H9 (cell line): ENCODE results near the gene ECD. TPM values are rescaled to one million over a fixed set of nuclear protein-coding genes. Genes with fewer than 3 reads are reported as not detected.

Experiments
- DNase-seq: peaks from one replicate; pipeline ENCODE4 v3.0.0-alpha.2; 2017
- H2AFZ ChIP-seq: one replicate; pipeline ENCODE4 v1.6.1; 2013; ENCODE audit warnings: mild to moderate bottlenecking, low read length, control low read depth, moderate library complexity
- H2AK5ac ChIP-seq: 2 replicates; pipeline ENCODE4 v1.6.1; 2013; ENCODE audit warnings: low read length, control low read depth, mixed read lengths; ENCODE audit not compliant: insufficient read length
- H2BK120ac ChIP-seq: one replicate; pipeline ENCODE4 v1.6.1; 2013; ENCODE audit warnings: low read depth, mild to moderate bottlenecking, low read length, control low read depth, inconsistent platforms; ENCODE audit not compliant: poor library complexity, severe bottlenecking
- H2BK12ac ChIP-seq: 2 replicates; pipeline ENCODE4 v1.6.1; 2013; ENCODE audit warnings: low read length, control low read depth, mixed read lengths, low read depth; ENCODE audit not compliant: insufficient read length
- H2BK15ac ChIP-seq: 2 replicates; pipeline ENCODE4 v1.6.1; 2013; ENCODE audit warnings: low read depth, low read length, control low read depth
- H2BK20ac ChIP-seq: one replicate; pipeline ENCODE4 v1.6.1; 2013; ENCODE audit warnings: low read depth, mild to moderate bottlenecking, low read length, control low read depth, inconsistent platforms; ENCODE audit not compliant: poor library complexity, severe bottlenecking
- H2BK5ac ChIP-seq: 2 replicates; pipeline ENCODE4 v1.6.1; 2013; ENCODE audit warnings: low read length, control low read depth, mixed read lengths; ENCODE audit not compliant: insufficient read length
- H3K14ac ChIP-seq: 2 replicates; pipeline ENCODE4 v1.6.1; 2013; ENCODE audit warnings: low read length, control low read depth; ENCODE audit not compliant: insufficient read depth
- H3K18ac ChIP-seq: 2 replicates; pipeline ENCODE4 v1.6.1; 2013; ENCODE audit warnings: low read depth, mild to moderate bottlenecking, mixed read lengths, low read length, control low read depth; ENCODE audit not compliant: insufficient read length
- H3K23ac ChIP-seq: 2 replicates; pipeline ENCODE4 v1.6.1; 2013; ENCODE audit warnings: low read length, control low read depth, mixed read lengths, low read depth; ENCODE audit not compliant: insufficient read length
- H3K23me2 ChIP-seq: 2 replicates; pipeline ENCODE4 v1.6.1; 2013; ENCODE audit warnings: low read depth, mild to moderate bottlenecking, mixed read lengths, low read length, control low read depth; ENCODE audit not compliant: insufficient read length, poor library complexity, severe bottlenecking
- H3K27ac ChIP-seq: 2 replicates; pipeline ENCODE4 v1.5.1; 2013; ENCODE audit warnings: low read length, control low read depth, mixed read lengths, low read depth; ENCODE audit not compliant: insufficient read length
- H3K27me3 ChIP-seq: 2 replicates; pipeline ENCODE4 v1.6.1; 2013; ENCODE audit warnings: low read length, control low read depth, inconsistent platforms; ENCODE audit not compliant: insufficient read depth
- H3K4ac ChIP-seq: 2 replicates; pipeline ENCODE4 v1.6.1; 2013; ENCODE audit warnings: low read depth, mild to moderate bottlenecking, control low read depth, inconsistent platforms, low read length, moderate library complexity
- H3K4me1 ChIP-seq: 2 replicates; pipeline ENCODE4 v1.6.1; 2013; ENCODE audit warnings: low read length, control low read depth, inconsistent platforms; ENCODE audit not compliant: insufficient read depth
- H3K4me2 ChIP-seq: 2 replicates; pipeline ENCODE4 v1.6.1; 2013; ENCODE audit warnings: low read length, control low read depth, mixed read lengths; ENCODE audit not compliant: insufficient read length, insufficient read depth
- H3K56ac ChIP-seq: 2 replicates; pipeline ENCODE4 v1.6.1; 2013; ENCODE audit warnings: low read depth, mild to moderate bottlenecking, mixed read lengths, low read length, control low read depth; ENCODE audit not compliant: insufficient read length
- H3K79me1 ChIP-seq: 2 replicates; pipeline ENCODE4 v1.6.1; 2013; ENCODE audit warnings: low read depth, mild to moderate bottlenecking, moderate library complexity, low read length, control low read depth, inconsistent platforms; ENCODE audit not compliant: insufficient read depth, poor library complexity, severe bottlenecking
- H3K79me2 ChIP-seq: 2 replicates; pipeline ENCODE4 v1.6.1; 2013; ENCODE audit warnings: low read length, control low read depth, inconsistent platforms; ENCODE audit not compliant: insufficient read depth
- H3K9ac ChIP-seq: 2 replicates; pipeline ENCODE4 v1.6.1; 2013; ENCODE audit warnings: low read length, control low read depth, mixed read lengths; ENCODE audit not compliant: insufficient read length; ENCODE audit errors: extremely low read depth
- H3K9me3 ChIP-seq: one replicate; pipeline ENCODE4 v1.6.1; 2013; ENCODE audit warnings: low read depth, low read length, inconsistent platforms; ENCODE audit not compliant: control insufficient read depth
- H3T11ph ChIP-seq: one replicate; pipeline ENCODE4 v1.6.1; 2013; ENCODE audit warnings: mild to moderate bottlenecking, low read length, control low read depth, inconsistent platforms
- H4K20me1 ChIP-seq: one replicate; pipeline ENCODE4 v1.6.1; 2013; ENCODE audit not compliant: control insufficient read depth, insufficient read length, insufficient read depth
- H4K5ac ChIP-seq: 2 replicates; pipeline ENCODE4 v1.6.1; 2013; ENCODE audit warnings: low read depth, mild to moderate bottlenecking, mixed read lengths, low read length, control low read depth; ENCODE audit not compliant: insufficient read length
- H4K8ac ChIP-seq: replicated peaks from 2 replicates; pipeline ENCODE4 v1.6.1; 2013; ENCODE audit warnings: low read length, control low read depth, mixed read lengths, low read depth; ENCODE audit not compliant: insufficient read length
- H4K91ac ChIP-seq: 2 replicates; pipeline ENCODE4 v1.6.1; 2013; ENCODE audit warnings: low read depth, mild to moderate bottlenecking, moderate library complexity, mixed read lengths, low read length, control low read depth; ENCODE audit not compliant: insufficient read length
- H3K27ac Mint-ChIP-seq, 3 experiments: 2 replicates in 2 of 3; 3 replicates in 1 of 3; pipeline ENCODE4 v1.8.0; 2020 to 2021; ENCODE audit warnings: mixed read lengths in 3 of 3, mild to moderate bottlenecking in 1 of 3, moderate library complexity in 1 of 3
- H3K27me3 Mint-ChIP-seq: 2 replicates; pipeline ENCODE4 v1.8.0; 2021; ENCODE audit warnings: low read depth, mild to moderate bottlenecking, moderate library complexity, mixed read lengths
- H3K36me3 Mint-ChIP-seq, 3 experiments: 2 replicates in 2 of 3; 3 replicates in 1 of 3; pipeline ENCODE4 v1.8.0; 2020 to 2021; ENCODE audit warnings: low read depth in 3 of 3, mixed read lengths in 3 of 3; ENCODE audit not compliant: insufficient read depth in 1 of 3
- H3K4me1 Mint-ChIP-seq, 2 experiments: 2 replicates each; pipeline ENCODE4 v1.8.0; 2020; ENCODE audit warnings: mixed read lengths in 2 of 2
- H3K4me3 Mint-ChIP-seq, 2 experiments: 2 replicates in 1 of 2; 3 replicates in 1 of 2; pipeline ENCODE4 v1.8.0; 2020 to 2021; ENCODE audit warnings: mild to moderate bottlenecking in 2 of 2, mixed read lengths in 2 of 2, moderate library complexity in 1 of 2
- H3K9me3 Mint-ChIP-seq, 2 experiments: 2 replicates in 1 of 2; 3 replicates in 1 of 2; pipeline ENCODE4 v1.8.0; 2020; ENCODE audit warnings: mild to moderate bottlenecking in 2 of 2, mixed read lengths in 2 of 2, moderate library complexity in 1 of 2
- WGBS: extraction: QIAGEN DNeasy Blood & Tissue Kit; methylation state at CpG from one replicate; pipeline ENCODE4 v1.1.7; 2013; ENCODE audit warnings: missing lambda C conversion rate, low lambda C conversion rate, mixed read lengths; ENCODE audit not compliant: insufficient read length; ENCODE audit errors: extremely low coverage; 5-methylcytosine and 5-hydroxymethylcytosine counted together
- total RNA-seq: library from RNA; stranded (reverse); gene quantifications from 2 replicates; pipeline ENCODE4 v1.2.1, GENCODE V29; 2021
- TF ChIP-seq, protein P1 (sequence below): fragments of 200-600 bp; sonication (generic); conservative IDR thresholded peaks from 3 replicates; pipeline ENCODE4 v1.8.0; 2021; ENCODE audit warnings: antibody characterized with exemption, mild to moderate bottlenecking

Gene ECD
- total RNA-seq, 1 experiment from 2014 or later: 41.6 TPM

DNA sequence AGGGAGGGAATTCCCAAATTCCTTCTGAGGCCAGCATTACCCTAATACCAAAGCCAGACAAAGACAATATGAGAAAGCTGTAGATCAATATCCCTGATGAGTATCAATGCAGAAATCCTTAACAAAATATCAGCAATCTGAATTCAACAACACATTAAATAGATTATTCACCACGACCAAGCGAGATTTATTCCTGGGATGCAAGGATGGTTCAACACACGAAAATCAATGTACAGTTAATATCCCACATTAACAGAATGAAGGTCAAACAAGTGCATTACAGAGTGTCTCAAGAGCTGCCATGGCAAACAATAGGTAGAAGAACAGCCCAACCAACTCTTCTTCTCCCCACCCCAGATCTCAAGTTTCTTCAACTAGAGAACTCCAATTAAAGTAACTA is 6.1 kb downstream of the ECD start:
- Histone ChIP-seq H4K8ac (no peak overlapping the region), H4K91ac (no peak overlapping the region), H3K56ac (no peak overlapping the region), H2AFZ (no peak overlapping the region), H2BK5ac (no peak overlapping the region), H3T11ph (no peak overlapping the region), H3K14ac (no peak overlapping the region), H3K4me2 (no peak overlapping the region), H3K23ac (no peak overlapping the region), H2BK12ac (no peak overlapping the region), H3K4ac (no peak overlapping the region), H3K27ac (no peak overlapping the region), H3K79me2 (peaks cover 3% of the 10 kb centered on the region; the same call in 1 of the 2 replicates), H4K5ac (no peak overlapping the region), H3K27me3 (no peaks in the 10 kb centered on the region), H3K23me2 (no peaks in the 10 kb centered on the region), H2BK15ac (no peak overlapping the region), H2BK120ac (no peak overlapping the region), H3K9ac (no peak overlapping the region), H3K18ac (no peak overlapping the region), H2AK5ac (no peak overlapping the region), H4K20me1 (no peaks in the 10 kb centered on the region), H3K9me3 (no peaks in the 10 kb centered on the region), H3K79me1 (peaks cover 3% of the 10 kb centered on the region), H2BK20ac (no peak overlapping the region), H3K4me1 (no peaks in the 10 kb centered on the region)
- TF ChIP-seq, protein P1, sequence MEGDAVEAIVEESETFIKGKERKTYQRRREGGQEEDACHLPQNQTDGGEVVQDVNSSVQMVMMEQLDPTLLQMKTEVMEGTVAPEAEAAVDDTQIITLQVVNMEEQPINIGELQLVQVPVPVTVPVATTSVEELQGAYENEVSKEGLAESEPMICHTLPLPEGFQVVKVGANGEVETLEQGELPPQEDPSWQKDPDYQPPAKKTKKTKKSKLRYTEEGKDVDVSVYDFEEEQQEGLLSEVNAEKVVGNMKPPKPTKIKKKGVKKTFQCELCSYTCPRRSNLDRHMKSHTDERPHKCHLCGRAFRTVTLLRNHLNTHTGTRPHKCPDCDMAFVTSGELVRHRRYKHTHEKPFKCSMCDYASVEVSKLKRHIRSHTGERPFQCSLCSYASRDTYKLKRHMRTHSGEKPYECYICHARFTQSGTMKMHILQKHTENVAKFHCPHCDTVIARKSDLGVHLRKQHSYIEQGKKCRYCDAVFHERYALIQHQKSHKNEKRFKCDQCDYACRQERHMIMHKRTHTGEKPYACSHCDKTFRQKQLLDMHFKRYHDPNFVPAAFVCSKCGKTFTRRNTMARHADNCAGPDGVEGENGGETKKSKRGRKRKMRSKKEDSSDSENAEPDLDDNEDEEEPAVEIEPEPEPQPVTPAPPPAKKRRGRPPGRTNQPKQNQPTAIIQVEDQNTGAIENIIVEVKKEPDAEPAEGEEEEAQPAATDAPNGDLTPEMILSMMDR: no peak
- H3K27ac Mint-ChIP-seq: no peak overlapping the region
- H3K4me1 Mint-ChIP-seq: peaks cover 2 to 5% of the 10 kb centered on the region in 2 experiments
- no CpG with 5 or more reads among the region's 3 CpGs for WGBS
- H3K9me3 Mint-ChIP-seq: no peaks in the 10 kb centered on the region
- peaks cover 16 to 43% (median 39%) of the 10 kb centered on the region in 3 experiments; a peak in 6 of 7 replicates for H3K36me3 Mint-ChIP-seq
- H3K27me3 Mint-ChIP-seq: no peaks in the 10 kb centered on the region
- DNase-seq: no peak
- H3K4me3 Mint-ChIP-seq: no peak overlapping the region
